Psoas muscle (tissue), 8 donors: ENCODE measurements around the gene PDGFC. TPM values are rescaled to one million over a fixed set of nuclear protein-coding genes. Genes with fewer than 3 reads are reported as not detected.
A peak's percentile ranks its signal among the peaks of the same experiment; 100 is the strongest.

Experiments
- ATAC-seq, 4 donors: fragments of 200-7000 bp; cut with Tn5 transposase; one replicate each; pipeline ENCODE4 v1.9.1; 2020; ENCODE audit warnings: moderate library complexity in 3 of 4, mild to moderate bottlenecking in 2 of 4
- DNase-seq, 2 donors: peaks; one replicate each; pipeline ENCODE4 v3.0.0-alpha.2; 2020
- H3K27ac ChIP-seq: fragments of 200-600 bp; one replicate; pipeline ENCODE4 v1.8.0; 2022
- H3K27me3 ChIP-seq, 3 donors: fragments of 200-600 bp in 1 of 3; one replicate each; pipeline versions ENCODE4 v1.6.1 to v1.8.0; 2013 to 2022; ENCODE audit warnings: low read length in 2 of 3, mild to moderate bottlenecking in 2 of 3, moderate library complexity in 1 of 3; ENCODE audit not compliant: insufficient read depth in 3 of 3
- H3K36me3 ChIP-seq, 2 donors: fragments of 200-600 bp in 1 of 2; one replicate each; pipeline versions ENCODE4 v1.6.1 to v1.8.0; 2013 to 2022; ENCODE audit warnings: low read depth in 1 of 2, mild to moderate bottlenecking in 1 of 2, moderate library complexity in 1 of 2; ENCODE audit not compliant: insufficient read depth in 1 of 2
- H3K4me1 ChIP-seq: fragments of 200-600 bp; one replicate; pipeline ENCODE4 v1.8.0; 2022
- H3K4me3 ChIP-seq: fragments of 200-600 bp; one replicate; pipeline ENCODE4 v1.8.0; 2022; ENCODE audit warnings: mild to moderate bottlenecking
- H3K9me3 ChIP-seq: fragments of 200-600 bp; one replicate; pipeline ENCODE4 v1.8.0; 2022
- CTCF ChIP-seq: fragments of 200-600 bp; IDR thresholded peaks from one replicate; pipeline ENCODE4 v1.8.0; 2022; ENCODE audit warnings: antibody characterized with exemption
- WGBS, 3 donors: extraction: QIAGEN DNeasy Blood & Tissue Kit; methylation state at CpG; one replicate each; pipeline versions ENCODE4 v1.1.6 to v1.1.7; 2013; 5-methylcytosine and 5-hydroxymethylcytosine counted together
- intact Hi-C, 2 donors: fragments of 100-400 bp; cut with DNase I; formaldehyde crosslinking; loops; one replicate each; pipeline versions ENCODE4 v1.11.0 to v1.14.2; 2022
- polyA plus RNA-seq, 3 donors: library from polyadenylated mRNA; stranded (reverse); fragments of 200-250 nt; gene quantifications; one replicate each; pipeline ENCODE4 v1.2.3, GENCODE V29; 2013
- total RNA-seq, 4 donors: library from RNA; stranded (reverse); fragmentation: NEBNext Ultra II Directional in 2 of 4; extraction: Animal tissue kit (Norgen Biotek cat#: 25700) in 2 of 4; gene quantifications; one replicate each; pipeline versions ENCODE4 v1.2.1 to v1.2.4, GENCODE V29; 2021 to 2023
- donor health status: healthy with polysubstance abuse.
- donor health status: DM: no; HTN: no; CAD: no; lungs with moderate emphysema.
- donor health status: Bipolar disorder and iron deficiency.
- donor health status: healthy.
- donor health status: DM: yes; HTN: yes; CAD: no.
- donor health status: DM: no; HTN: no; CAD: no.
- donor health status: DM: no; HTN: no; CAD: no.
- donor health status: DM: yes; HTN: yes; CAD: no.

PDGFC gene
- total and polyA plus RNA-seq, 7 donors = 2.2 to 19.8 (median 6.3) TPM

GRCh38 chr4:156829201-156829873, 142.3 kb downstream of the PDGFC start:
- intact Hi-C loops = no loop called here
- Histone ChIP-seq H3K27ac (no peak overlapping the region), H3K36me3 (no peaks in the 10 kb centered on the region), H3K27me3 (no peaks in the 10 kb centered on the region), H3K4me1 (peaks cover 5% of the 10 kb centered on the region), H3K4me3 (peak overlapping the region; percentile 7), H3K9me3 (no peaks in the 10 kb centered on the region)
- ATAC-seq (peak in 2 of 4 donors; percentile 36 to 42), DNase-seq (no peak)
- WGBS, 3 donors = 41 to 59% (median 43%) methylated on average over 4 of the region's 4 CpGs
- TF ChIP-seq CTCF = no peak

- 80 to 97% (median 94%) methylated on average over 2 of the region's 2 CpGs for WGBS, 3 donors
- no peak overlapping the region for H3K4me3 ChIP-seq
- intact Hi-C loops = no loop called here
- no peak for TF ChIP-seq CTCF
- H3K4me1 ChIP-seq = peaks cover 5% of the 10 kb centered on the region
- H3K27ac ChIP-seq = no peak overlapping the region
- DNase-seq (no peak), ATAC-seq (no peak)
- H3K27me3 ChIP-seq = no peaks in the 10 kb centered on the region
- H3K36me3 ChIP-seq = no peaks in the 10 kb centered on the region
- no peaks in the 10 kb centered on the region for H3K9me3 ChIP-seq
Measured at GRCh38 chr4:156827519-156827918, 144.1 kb downstream of the PDGFC start.

GRCh38 chr4:156825074-156825473, 146.5 kb downstream of the PDGFC start:
- DNase-seq (no peak), ATAC-seq (no peak)
- H3K9me3 ChIP-seq = no peaks in the 10 kb centered on the region
- intact Hi-C loops = no loop called here
- peaks cover 11% of the 10 kb centered on the region for H3K4me1 ChIP-seq
- no peak for TF ChIP-seq CTCF
- H3K4me3 ChIP-seq = no peak overlapping the region
- H3K27me3 ChIP-seq = no peaks in the 10 kb centered on the region
- WGBS, 3 donors = 84 to 87% (median 87%) methylated on average over 4 of the region's 4 CpGs
- no peaks in the 10 kb centered on the region for H3K36me3 ChIP-seq
- no peak overlapping the region for H3K27ac ChIP-seq

DNA sequence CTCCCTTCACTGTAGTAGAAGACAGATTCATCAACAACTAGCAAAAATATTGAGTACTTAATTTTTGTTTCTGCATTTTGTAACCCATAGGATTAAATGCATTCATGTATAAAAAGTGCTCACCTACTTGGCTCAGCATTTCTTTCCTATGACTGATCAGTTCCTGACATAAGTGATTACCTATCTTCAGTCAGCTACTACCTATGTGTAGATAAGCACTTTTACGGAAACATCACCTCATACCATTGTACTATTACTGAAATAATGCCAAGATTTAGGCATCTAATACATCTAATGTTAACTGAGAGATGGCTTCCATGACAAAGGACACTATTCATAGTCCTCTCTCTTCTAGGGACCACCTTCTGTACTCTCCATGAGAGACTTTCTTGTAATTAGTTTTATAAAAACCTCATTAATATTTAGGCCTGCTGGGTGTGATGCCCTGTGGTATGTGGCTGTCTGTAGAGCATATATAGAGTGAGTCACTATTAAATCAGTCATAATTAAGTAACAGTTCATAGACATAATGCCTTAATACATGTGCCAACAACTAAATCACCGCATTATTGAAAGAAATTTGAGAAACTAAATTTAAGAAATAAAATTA, 147.0 kb downstream of the PDGFC start:
- H3K27me3 ChIP-seq = no peaks in the 10 kb centered on the region
- no peaks in the 10 kb centered on the region for H3K36me3 ChIP-seq
- intact Hi-C loops = no loop called here
- ATAC-seq (no peak), DNase-seq (no peak)
- TF ChIP-seq CTCF = no peak
- H3K4me3 ChIP-seq = no peak overlapping the region
- peaks cover 11% of the 10 kb centered on the region for H3K4me1 ChIP-seq
- WGBS, 3 donors = 97 to 98% (median 98%) methylated on average over 2 of the region's 2 CpGs
- H3K9me3 ChIP-seq = no peaks in the 10 kb centered on the region
- no peak overlapping the region for H3K27ac ChIP-seq
